GM19395 (cell line): ENCODE results near the gene MPHOSPH9.

Source experiments
- ATAC-seq: cut with Tn5 transposase; IDR thresholded peaks from one replicate; pipeline ENCODE4 v1.9.1; 2021; ENCODE audit warnings: mild to moderate bottlenecking, moderate library complexity; ENCODE audit not compliant: unreplicated experiment

Gene MPHOSPH9

GRCh38 chr12:123150275-123150743 lies 82.6 kb downstream of the MPHOSPH9 start:
- no peak for ATAC-seq

- no peak for ATAC-seq
Observed at GRCh38 chr12:123149501-123150274, 83.3 kb downstream of the MPHOSPH9 start.

GRCh38 chr12:123149088-123149487 lies 83.9 kb downstream of the MPHOSPH9 start:
- no peak for ATAC-seq

GRCh38 chr12:123148655-123149054 lies 84.3 kb downstream of the MPHOSPH9 start:
- ATAC-seq, result no peak

- no peak for ATAC-seq
Observed at GRCh38 chr12:123148223-123148622, 84.7 kb downstream of the MPHOSPH9 start.

- ATAC-seq, result no peak
Observed at GRCh38 chr12:123145211-123145610, 87.7 kb downstream of the MPHOSPH9 start.

GRCh38 chr12:123143736-123144461 lies 89.0 kb downstream of the MPHOSPH9 start:
- no peak for ATAC-seq

- ATAC-seq, result no peak
Observed at GRCh38 chr12:123142921-123143735, 89.8 kb downstream of the MPHOSPH9 start.

- ATAC-seq, result no peak
Observed at GRCh38 chr12:123142518-123142840, 90.5 kb downstream of the MPHOSPH9 start.

- no peak for ATAC-seq
Observed at GRCh38 chr12:123141615-123142517, 91.1 kb downstream of the MPHOSPH9 start.

- ATAC-seq, result no peak
Observed at GRCh38 chr12:123140676-123141614, 92.0 kb downstream of the MPHOSPH9 start.

GRCh38 chr12:123139926-123140675 lies 92.8 kb downstream of the MPHOSPH9 start:
- no peak for ATAC-seq

- ATAC-seq, result no peak
Observed at GRCh38 chr12:123135688-123136087, 97.3 kb downstream of the MPHOSPH9 start.

GRCh38 chr12:123134826-123135225 lies 98.1 kb downstream of the MPHOSPH9 start:
- no peak for ATAC-seq

GRCh38 chr12:123134271-123134671 lies 98.7 kb downstream of the MPHOSPH9 start:
- ATAC-seq, result no peak

GRCh38 chr12:123133701-123134100 lies 99.2 kb downstream of the MPHOSPH9 start:
- ATAC-seq, result no peak

GRCh38 chr12:123132951-123133619 lies 99.9 kb downstream of the MPHOSPH9 start:
- ATAC-seq, result no peak

GRCh38 chr12:123131879-123132402 lies 101.0 kb downstream of the MPHOSPH9 start:
- no peak for ATAC-seq
